Activated naive CD4-positive, alpha-beta T cell (primary cell): ENCODE data around the gene CES1.
"Not testable (repeated sequence)": the region's sequence is repeated elsewhere in the genome, so short reads cannot be mapped to it uniquely, and the experiment has no call there.

Source experiments
- DNase-seq, 4 experiments: peaks; one replicate each; lab custom pipeline; 2025; lab: John Stamatoyannopoulos, UW

Gene CES1

DNA sequence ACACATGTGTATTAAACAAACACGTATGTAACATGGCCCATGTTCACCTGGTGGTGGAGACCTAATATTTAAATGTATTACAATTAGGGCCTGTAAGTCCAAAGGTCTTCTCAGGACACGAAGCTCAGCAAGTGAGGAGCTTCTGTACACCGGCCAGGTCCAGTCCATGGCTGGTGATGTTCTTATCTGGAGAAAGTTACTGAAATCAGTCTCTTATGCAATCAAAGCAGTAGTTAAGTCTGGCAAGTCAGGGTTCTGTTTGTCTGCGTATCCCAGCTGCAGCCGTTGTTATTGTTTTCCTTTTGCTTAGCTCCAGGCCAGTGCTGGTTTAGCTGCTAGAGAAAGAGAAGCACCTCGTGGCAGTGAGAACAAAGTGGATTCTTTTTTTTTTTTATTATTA lies 41.4 kb downstream of the CES1 start:
- not testable (repeated sequence) for DNase-seq

DNA sequence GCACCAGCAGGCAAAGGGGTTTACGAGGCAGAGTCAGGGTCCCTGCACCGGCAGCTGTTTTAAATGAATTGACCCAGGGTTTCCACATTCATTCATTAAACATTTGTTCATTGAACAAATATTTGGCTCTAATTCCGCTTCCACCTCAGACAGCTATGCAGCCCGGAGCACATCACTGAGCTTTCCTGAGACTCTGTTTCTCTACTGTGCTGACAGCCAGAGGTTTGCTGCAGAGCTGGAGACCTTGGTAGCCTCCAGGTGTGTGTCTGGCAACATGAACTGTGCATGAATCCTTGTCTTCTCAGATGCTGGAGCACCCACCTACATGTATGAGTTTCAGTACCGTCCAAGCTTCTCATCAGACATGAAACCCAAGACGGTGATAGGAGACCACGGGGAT lies 42.7 kb downstream of the CES1 start:
- not testable (repeated sequence) for DNase-seq

DNA sequence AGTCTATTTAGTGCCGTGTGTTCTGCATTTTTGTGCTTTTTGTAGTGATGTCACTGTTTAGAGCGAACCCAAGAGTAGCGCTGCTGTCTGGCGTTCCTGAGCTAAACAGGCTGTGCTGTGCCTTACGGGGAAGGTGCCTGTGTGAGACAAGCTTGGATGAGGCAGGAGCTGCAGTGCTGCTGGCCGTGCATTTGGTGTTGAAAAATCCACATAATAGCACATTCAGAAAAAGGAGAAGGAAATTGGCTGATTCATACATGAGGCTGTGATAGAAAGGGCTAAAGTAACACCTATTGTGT lies 50.2 kb downstream of the CES1 start:
- DNase-seq: not testable (repeated sequence)

DNA sequence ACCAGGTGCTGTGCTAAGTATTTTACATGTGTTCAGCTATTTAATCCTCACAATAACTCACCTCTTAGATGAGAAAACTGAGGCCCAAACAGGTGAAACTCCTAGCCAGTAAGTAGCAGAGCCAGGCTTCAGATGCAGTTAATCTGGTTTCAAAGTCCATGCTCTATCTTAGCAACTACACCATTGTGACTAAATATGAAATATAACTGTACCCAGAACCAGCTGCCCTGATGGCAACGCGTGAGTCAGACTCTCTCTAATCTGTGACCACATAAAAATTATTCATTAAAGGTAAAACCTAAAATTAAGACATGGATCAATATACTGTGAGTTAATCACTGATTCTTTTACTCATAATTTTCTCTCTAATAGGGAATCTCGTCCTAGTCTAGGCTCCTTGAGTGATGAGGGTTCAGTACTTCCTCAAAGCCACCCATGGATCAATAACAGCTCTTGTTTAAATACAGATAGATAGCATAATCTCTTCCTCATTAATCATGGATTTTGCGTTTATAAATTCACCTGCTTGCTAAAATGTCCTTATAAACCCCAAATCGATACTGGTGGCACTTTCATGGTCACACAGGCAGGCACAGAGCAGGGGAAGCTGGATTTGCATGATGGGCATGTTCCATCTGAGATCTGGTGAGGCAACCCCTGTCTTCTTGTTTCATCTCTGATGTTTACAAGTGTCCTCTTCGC lies 50.7 kb downstream of the CES1 start:
- DNase-seq: not testable (repeated sequence)

DNA sequence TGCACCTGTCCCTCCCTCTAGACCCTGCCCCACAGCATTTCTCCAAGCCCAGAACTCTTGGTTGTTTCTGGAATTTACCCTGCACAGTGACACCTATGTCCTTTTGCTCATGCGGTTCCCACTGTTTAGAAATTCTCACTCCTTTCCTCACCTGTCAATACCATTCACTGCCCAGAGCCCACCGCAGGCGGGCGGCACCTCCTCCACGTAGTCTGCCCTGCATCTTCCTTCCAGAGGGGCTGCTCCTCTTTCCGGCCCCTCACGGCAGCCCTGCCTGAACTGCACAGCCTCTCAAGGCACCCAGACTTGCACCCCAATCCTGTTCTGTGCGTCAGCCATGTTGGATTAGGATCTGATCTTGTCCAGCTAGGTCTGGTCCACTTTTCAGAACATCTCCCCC lies 51.4 kb downstream of the CES1 start:
- not testable (repeated sequence) for DNase-seq

DNA sequence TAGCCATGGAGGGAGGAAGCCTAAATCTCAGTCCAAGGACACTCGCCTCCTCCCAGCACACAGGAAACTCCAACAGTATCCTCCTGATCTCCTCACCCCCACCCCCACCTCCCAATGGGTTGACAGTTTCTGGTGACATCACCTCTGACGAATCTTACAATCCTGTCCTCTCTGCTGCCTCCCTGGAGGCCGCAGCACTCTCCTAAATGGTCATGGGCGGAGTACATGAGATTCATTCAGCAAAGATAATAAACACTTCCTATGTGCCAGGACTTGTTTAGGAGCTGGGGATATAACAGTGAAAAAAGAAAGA lies 52.8 kb downstream of the CES1 start:
- DNase-seq: not testable (repeated sequence)

DNA sequence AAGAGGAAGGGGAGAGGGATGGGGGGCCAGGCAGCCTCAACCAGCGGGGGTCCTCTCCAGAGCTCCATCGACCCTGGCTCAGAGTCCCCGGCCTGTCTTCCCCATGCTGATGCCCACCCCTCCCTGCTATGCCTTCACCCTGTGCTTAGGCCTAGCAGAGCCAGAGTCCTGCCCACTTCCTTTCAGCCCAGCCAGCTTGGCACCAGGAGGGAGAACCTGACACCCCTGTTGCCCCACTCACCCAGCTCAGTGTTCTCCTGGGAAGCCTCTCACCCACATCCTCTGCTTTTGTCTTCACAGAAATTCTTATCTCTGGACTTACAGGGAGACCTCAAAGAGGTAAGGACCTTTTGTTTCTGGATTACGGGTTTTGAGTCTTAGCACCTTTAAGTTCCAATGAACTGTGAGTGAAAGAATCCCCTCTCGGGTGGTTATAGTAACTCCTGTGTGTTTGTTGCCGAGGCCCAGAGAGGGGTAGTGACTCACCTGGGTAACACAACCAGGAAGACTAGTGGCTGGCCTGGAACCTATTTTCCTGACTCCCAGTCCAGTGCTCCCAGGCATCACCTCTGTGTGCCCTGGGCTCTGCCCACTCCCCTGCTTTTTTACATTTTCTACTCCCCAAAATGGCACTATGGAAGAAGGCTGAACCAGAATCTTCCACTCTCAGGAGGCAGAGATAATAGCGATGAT lies 53.3 kb downstream of the CES1 start:
- no peak for DNase-seq

DNA sequence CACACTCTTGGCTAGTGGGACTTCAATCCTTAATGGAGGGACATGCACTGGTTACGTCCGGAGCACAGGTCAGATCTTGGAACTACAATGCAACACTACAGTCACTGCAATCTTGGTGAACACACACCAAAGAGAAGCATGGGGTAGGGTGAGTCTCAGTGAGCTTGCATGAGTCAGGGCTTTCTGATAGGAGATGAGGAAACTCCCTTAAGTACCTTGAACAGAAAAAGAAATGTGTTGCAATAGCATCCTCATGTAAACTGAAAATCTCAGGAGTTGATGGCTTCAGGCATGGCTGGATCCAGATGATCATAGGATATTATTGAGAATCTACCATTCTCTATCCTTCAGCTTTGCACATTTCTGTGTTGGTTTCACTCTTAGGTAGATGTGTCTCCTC lies 54.1 kb downstream of the CES1 start:
- no peak for DNase-seq

DNA sequence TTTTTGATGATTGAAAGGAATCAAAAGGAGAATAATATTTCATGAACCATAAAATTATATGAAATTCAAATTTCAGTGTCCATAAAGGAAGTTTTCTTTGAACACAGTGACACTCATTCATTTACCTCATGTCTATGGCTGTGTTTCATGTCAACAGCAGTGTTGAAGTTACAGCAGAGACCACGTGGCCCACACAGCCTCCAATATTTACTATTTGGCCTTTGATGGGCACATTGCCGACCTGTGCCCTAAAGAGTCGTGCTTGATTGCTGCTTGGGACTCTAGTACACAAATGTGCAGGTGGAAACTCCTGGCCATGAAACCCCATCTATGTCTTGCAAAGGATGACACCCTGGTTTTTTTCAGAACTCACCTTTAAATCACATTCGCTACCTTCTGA lies 57.0 kb downstream of the CES1 start:
- DNase-seq: no peak

DNA sequence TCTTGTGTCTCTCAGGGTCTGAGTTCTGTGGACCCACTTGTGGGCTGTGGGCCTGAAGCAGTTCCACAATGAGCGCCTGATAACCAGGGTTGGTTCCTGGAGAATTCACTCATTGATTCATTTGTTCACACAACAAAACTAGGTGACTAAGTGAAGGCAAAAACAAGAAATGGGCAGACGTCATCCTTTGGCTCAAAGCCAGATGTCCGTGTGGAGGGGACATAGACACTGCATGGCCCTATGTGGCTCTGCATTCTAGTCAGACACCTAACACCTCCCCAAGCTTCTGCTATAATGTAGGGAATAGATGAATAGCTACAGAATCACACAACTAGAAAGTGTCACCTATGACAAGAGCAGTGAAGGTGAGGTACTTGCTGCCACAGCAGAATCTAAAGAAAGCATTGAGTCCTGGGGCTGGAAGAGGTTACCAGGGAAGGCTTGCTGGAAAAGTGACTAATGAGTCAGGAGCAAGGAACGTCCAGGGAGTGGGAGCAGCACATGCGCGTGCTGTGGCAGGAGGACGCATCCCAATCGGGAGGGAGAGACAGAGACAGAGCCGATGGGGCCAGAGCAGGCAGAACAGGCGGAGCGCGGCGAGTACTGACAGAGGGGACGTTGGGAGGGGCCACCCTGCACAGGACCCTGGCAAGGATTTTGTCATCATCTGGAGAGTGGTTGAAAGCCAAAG lies 58.9 kb downstream of the CES1 start:
- no peak for DNase-seq

DNA sequence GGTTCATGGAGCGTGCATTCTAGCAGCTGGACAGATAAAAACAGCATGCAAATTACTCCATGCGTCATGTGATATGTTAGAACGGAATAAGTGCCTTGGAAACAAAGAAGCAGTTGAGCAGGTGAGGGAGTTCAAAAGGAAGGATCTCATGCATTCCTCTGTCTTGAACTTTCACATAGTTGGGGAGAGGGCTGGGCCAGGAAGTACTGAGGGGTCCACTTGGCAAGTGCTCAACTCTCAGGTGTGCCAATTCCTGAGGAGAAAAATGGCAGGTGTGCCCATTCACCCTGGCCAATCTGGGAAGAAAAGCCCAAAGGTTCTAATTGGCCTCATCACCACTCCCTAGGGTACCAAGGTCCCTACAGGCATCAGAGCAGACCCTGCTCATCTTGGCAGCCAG lies 67.7 kb downstream of the CES1 start:
- DNase-seq: no peak

DNA sequence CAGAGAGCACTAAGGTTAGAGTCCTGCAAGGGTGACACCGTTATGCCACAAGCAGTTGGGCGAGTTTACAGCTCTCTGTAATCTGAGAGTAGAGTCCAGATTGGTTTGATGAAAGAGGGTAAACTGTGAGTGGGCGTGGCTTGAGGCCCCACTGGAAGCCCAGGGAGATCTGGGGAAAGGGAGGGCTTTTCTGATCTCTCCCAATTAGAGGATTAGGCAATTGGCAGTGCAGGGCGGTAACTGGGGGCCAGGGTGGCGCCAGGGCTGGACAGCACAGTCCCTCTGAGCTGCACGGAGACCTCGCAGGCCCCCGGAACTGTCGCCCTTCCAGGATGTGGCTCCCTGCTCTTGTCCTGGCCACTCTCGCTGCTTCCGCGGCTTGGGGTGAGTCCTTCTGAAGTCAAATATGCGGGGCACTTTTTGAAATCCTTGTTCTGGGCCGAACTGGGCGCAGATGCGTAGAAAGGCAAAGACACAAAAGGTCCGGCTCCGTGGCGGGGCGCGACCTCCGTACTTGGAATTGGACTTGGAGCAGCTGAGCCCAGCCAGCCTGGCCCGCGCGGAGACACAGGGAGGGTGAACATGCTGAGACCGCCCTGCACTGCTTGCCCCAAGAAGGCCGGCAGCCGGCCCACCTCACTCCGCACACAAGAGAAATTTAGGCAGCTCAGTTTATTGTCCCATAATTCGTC lies 72.4 kb downstream of the CES1 start:
- no peak for DNase-seq

DNA sequence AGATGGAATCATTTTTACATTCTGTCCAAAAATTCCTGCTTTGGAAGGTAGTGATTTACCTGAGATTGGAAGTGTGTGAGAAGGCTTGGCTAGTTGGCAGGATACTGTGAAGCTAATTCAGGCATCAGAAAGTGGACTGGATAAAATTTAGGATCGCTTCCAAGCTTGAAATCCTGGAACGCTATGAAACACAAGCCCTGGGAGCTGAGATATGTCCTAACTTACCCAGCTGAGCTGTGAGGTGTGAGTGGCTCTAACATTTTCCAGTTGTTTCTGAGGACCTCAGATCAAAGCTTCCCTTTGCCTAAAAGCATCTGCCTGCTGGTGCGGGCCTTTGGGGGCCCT lies 73.0 kb downstream of the CES1 start:
- DNase-seq: not testable (repeated sequence)

DNA sequence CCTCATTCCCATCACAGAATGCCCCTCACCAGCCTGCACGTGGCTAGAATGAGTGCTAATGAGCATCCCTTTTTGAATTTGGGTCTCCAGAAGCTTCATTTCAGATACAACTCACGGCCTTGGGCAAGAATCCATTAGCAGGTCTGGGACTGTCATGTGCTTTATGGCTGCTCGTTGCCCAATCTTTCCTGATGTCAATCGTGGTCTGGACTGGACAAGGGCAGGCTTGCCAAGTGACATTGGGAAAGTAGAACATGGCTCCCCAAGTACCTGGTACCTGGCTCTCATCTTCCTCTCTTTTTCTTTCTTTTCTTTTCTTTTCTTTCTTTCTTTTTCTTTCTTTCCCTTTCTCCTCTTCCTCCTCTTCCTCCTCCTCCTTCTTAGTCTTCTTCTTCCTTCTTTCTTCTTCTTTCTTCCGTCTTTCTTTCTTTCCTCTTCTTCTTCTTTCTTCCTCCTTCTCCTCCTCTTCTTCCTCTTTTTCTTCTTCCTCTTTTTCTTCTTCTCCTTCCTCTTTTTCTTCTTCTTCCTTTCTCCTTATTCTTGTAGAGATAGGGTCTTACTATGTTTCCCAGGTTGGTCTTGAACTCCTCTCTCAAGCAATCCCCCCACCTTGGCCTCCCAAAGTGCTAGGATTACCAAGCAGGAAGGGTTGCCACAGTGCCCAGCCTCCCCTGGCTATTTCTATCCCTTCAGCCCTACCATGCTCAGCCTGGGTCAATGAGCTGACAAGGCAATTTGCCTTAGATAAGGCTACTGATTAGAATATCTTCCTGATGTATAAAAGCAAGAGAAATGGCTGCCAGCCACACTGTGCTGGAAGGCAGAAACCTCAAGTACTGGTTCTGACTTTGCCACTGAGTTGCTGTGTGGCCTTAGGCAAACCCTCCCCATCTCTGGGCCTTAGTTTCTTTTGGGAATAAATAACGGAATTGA lies 75.0 kb downstream of the CES1 start:
- DNase-seq: not testable (repeated sequence)

DNA sequence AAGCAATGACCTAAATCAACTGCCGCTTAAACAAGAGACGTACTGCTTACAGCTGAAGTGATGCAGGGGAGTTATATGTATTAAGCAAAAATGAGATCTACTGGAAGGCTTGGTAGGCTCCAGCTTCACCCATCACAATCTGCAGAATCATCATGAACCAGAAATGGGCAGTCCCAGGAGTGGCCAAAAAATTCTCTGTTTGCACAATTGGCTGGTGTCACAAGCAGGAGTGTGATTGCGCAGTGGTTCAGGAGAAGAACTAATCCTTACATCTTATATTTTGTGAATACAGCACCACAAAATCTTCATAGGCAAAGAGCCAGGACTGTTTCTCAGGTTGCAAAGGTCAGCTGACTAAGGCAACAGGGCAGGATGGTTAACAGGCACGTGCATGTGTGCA lies 75.9 kb downstream of the CES1 start:
- no peak for DNase-seq

DNA sequence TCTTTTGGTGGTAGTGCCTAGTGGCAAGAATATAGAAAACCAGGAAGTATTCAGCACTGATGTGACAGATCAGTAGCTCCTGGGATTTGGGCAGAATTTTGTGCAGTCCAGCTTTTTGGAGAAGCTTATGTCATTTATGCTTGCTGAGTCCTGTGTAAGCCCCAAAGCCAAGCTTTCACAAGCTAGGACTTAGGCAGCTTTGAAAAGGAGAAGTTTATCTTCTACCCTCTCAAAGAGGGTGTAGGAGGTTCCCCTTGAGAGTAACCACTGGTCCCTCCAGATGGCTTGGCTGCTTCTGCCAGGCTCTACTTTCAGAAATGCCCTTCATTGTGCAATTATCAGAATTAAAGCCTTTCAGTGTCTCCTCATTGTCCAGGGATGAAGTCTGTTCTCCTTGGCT lies 78.8 kb downstream of the CES1 start:
- DNase-seq: no peak

DNA sequence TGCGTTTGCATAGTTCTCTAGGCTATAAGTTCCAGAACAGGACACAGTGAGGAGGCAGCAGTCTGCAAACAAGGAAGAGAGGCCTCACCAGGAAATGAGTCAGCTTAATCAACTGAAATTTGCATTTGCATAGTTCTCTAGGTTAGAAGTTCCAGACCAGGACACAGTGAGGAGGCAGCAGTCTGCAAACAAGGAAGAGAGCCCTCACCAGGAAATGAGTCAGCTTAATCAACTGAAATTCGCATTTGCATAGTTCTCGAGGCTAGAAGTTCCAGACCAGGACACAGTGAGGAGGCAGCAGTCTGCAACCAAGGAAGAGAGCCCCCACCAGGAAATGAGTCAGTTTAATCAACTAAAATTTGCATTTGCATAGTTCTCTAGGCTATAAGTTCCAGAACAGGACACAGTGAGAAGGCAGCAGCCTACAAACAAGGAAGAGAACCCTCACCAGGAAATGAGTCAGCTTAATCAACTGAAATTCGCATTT lies 79.7 kb downstream of the CES1 start:
- DNase-seq: not testable (repeated sequence)
